ENCODE data around the gene SEPTIN5. TPM values are rescaled to one million over a fixed set of nuclear protein-coding genes. Genes with fewer than 3 reads are reported as not detected.

Gene SEPTIN5
- total RNA-seq, 1 experiment from 2014 or later, result 50.4 TPM

DNA sequence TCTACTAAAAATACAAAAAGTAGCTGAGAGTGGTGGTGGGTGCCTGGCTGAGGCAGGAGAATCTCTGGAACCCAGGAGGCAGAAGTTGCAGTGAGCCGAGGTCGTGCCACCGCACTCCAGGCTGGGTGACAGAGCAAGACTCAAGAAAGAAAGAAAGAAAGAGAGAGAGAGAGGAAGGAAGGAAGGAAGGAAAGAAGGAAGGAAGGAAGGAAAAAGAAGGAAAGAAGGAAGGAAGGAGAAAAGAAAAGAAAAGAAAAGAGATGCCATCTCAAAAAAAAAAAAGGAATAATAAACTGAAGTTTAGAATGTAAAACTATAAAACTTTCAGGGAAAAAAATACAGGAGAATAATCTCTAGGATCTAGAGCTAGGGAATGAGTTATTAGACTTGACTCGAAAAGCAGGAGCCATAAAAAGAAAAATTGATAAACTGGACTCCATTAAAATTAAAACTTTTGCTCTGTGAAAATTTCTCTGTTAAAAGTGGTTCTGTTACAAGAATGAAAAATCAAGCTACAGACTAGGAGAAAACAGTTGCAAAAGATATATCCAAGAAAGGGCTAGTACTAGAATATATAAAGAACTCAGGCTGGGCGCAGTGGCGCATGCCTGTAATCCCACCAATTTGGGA is 13.4 kb upstream of the SEPTIN5 start:
- BruUV-seq (replicated peaks), result no TSS peak
- Histone ChIP-seq H3K4me1 (ENCODE audit: insufficient read depth, low read length, poor library complexity, severe bottlenecking) (no peaks in the 10 kb centered on the region), H3K4me3 (ENCODE audit: low read depth, low read length, poor library complexity, severe bottlenecking) (no peak overlapping the region), H3K27ac (ENCODE audit: low read depth, low read length, poor library complexity, severe bottlenecking) (no peak overlapping the region), H3K9me3 (ENCODE audit: low read depth, low read length, poor library complexity, severe bottlenecking) (no peaks in the 10 kb centered on the region), H3K27me3 (replicated peaks; ENCODE audit: insufficient read depth, low read depth, low read length, poor library complexity) (no peaks in the 10 kb centered on the region), H3K36me3 (ENCODE audit: insufficient read depth, low read length, poor library complexity, severe bottlenecking) (no peaks in the 10 kb centered on the region)
- no peak for TF ChIP-seq EZH2 (IDR thresholded peaks at IDR 0.05; ENCODE audit: borderline replicate concordance, low read depth, low read length, poor library complexity, severe bottlenecking)
- TF ChIP-seq, protein P1, sequence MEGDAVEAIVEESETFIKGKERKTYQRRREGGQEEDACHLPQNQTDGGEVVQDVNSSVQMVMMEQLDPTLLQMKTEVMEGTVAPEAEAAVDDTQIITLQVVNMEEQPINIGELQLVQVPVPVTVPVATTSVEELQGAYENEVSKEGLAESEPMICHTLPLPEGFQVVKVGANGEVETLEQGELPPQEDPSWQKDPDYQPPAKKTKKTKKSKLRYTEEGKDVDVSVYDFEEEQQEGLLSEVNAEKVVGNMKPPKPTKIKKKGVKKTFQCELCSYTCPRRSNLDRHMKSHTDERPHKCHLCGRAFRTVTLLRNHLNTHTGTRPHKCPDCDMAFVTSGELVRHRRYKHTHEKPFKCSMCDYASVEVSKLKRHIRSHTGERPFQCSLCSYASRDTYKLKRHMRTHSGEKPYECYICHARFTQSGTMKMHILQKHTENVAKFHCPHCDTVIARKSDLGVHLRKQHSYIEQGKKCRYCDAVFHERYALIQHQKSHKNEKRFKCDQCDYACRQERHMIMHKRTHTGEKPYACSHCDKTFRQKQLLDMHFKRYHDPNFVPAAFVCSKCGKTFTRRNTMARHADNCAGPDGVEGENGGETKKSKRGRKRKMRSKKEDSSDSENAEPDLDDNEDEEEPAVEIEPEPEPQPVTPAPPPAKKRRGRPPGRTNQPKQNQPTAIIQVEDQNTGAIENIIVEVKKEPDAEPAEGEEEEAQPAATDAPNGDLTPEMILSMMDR (conservative IDR thresholded peaks at IDR 0.05; ENCODE audit: low read depth, low read length), result no peak
- no peak for DNase-seq (ENCODE audit: low spot score)
- ChIA-PET POLR2A (ENCODE audit: low non-redundant PET) (no interaction called here), CTCF (no interaction called here)
- intact Hi-C loops (cut with micrococcal nuclease; ENCODE audit: unreplicated experiment), result no loop called here

GRCh38 chr22:19701420-19702145 is 12.7 kb upstream of the SEPTIN5 start:
- BruUV-seq (replicated peaks), result no TSS peak
- Histone ChIP-seq H3K9me3 (ENCODE audit: low read depth, low read length, poor library complexity, severe bottlenecking) (no peaks in the 10 kb centered on the region), H3K27me3 (replicated peaks; ENCODE audit: insufficient read depth, low read depth, low read length, poor library complexity) (no peaks in the 10 kb centered on the region), H3K36me3 (ENCODE audit: insufficient read depth, low read length, poor library complexity, severe bottlenecking) (no peaks in the 10 kb centered on the region), H3K4me1 (ENCODE audit: insufficient read depth, low read length, poor library complexity, severe bottlenecking) (no peaks in the 10 kb centered on the region), H3K27ac (ENCODE audit: low read depth, low read length, poor library complexity, severe bottlenecking) (no peak overlapping the region), H3K4me3 (ENCODE audit: low read depth, low read length, poor library complexity, severe bottlenecking) (no peak overlapping the region)
- CTCF ChIA-PET, result no interaction called here
- POLR2A ChIA-PET (ENCODE audit: low non-redundant PET), result no interaction called here
- DNase-seq (ENCODE audit: low spot score), result no peak
- intact Hi-C loops (cut with micrococcal nuclease; ENCODE audit: unreplicated experiment), result no loop called here
- TF ChIP-seq, protein P1 (conservative IDR thresholded peaks at IDR 0.05; ENCODE audit: low read depth, low read length), result no peak
- no peak for TF ChIP-seq EZH2 (IDR thresholded peaks at IDR 0.05; ENCODE audit: borderline replicate concordance, low read depth, low read length, poor library complexity, severe bottlenecking)

DNA sequence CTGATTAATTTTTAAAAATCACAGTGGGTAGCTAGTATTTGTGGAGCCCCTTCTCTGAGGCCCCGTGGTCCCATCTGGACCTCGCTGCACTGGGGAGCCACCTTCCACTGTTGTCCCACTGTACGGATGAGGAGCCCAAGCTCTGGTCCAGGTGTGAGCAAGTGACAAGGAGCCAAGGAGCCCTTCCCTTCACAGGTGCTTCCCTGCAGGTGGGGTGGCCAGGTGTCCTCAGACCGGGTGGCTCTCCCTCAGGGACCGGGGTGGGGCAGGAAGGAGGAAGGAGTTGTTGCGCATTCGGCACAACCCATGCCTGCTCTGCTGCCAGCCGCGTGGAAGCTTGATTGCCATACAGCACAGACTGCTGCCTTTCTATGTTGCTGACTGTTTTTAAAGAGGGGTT is 10.4 kb upstream of the SEPTIN5 start:
- Histone ChIP-seq H3K4me3 (ENCODE audit: low read depth, low read length, poor library complexity, severe bottlenecking) (no peak overlapping the region), H3K27me3 (replicated peaks; ENCODE audit: insufficient read depth, low read depth, low read length, poor library complexity) (no peaks in the 10 kb centered on the region), H3K27ac (ENCODE audit: low read depth, low read length, poor library complexity, severe bottlenecking) (no peak overlapping the region), H3K36me3 (ENCODE audit: insufficient read depth, low read length, poor library complexity, severe bottlenecking) (no peaks in the 10 kb centered on the region), H3K4me1 (ENCODE audit: insufficient read depth, low read length, poor library complexity, severe bottlenecking) (no peaks in the 10 kb centered on the region), H3K9me3 (ENCODE audit: low read depth, low read length, poor library complexity, severe bottlenecking) (no peaks in the 10 kb centered on the region)
- ChIA-PET CTCF (no interaction called here), POLR2A (ENCODE audit: low non-redundant PET) (no interaction called here)
- BruUV-seq (replicated peaks), result no TSS peak
- DNase-seq (ENCODE audit: low spot score), result no peak
- intact Hi-C loops (cut with micrococcal nuclease; ENCODE audit: unreplicated experiment), result no loop called here
- no peak for TF ChIP-seq EZH2 (IDR thresholded peaks at IDR 0.05; ENCODE audit: borderline replicate concordance, low read depth, low read length, poor library complexity, severe bottlenecking)
- TF ChIP-seq, protein P1 (conservative IDR thresholded peaks at IDR 0.05; ENCODE audit: low read depth, low read length), result no peak

Measured in A673 (cell line).